ENCODE measurements around the gene LANCL1. TPM values are rescaled to one million over a fixed set of nuclear protein-coding genes. Genes with fewer than 3 reads are reported as not detected.

LANCL1 gene
- polyA plus RNA-seq, 1 of the 3 experiments (the other 2 are of a cell fraction), result 34.3 TPM

DNA sequence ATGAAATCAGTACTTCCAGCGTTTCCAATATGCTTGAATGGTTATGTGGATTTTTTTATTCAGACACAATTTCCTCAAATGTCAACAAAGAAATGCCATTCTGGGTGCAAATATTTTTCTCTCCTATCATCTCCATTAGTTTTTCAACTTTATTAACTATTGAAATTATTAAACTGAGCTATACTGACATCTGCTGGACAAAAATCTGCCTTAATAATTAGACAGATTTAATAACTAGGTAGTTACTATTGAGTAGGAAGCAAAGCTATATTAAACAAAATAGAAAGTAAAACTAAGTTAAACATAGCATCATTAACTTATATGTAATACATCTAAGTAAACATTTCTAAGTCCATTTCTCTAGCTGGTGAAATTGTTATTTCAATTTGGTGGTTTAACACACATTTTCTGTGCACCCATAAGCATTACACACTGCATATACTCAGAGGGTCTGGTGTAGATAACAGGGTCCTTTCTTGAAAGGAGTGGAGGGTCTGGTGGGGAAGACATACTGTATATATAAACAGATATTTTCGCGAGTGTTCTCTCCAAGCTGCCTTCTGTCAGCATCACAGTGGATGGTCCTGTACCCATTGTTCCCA, 77.0 kb downstream of the LANCL1 start:
- Histone ChIP-seq H4K20me1 (ENCODE audit: insufficient read depth) (no peaks in the 10 kb centered on the region), H3F3A (replicated peaks; ENCODE audit: insufficient read depth) (no peaks in the 10 kb centered on the region), H3K9ac (no peak overlapping the region), H3K9me3 (no peaks in the 10 kb centered on the region), H2AFZ (ENCODE audit: low read depth) (no peak overlapping the region), H3K27ac (ENCODE audit: low read depth in 2 of 2, low read length in 1 of 2) (no peak overlapping the region), H3K4me3 (ENCODE audit: low read depth in 2 of 2, low read length in 1 of 2) (no peak overlapping the region; a peak in 1 of 4 replicates), H3K4me2 (no peak overlapping the region), H3K9me2 (no peaks in the 10 kb centered on the region), H3K4me1 (ENCODE audit: control insufficient read depth in 1 of 2, insufficient read depth in 2 of 2, low read depth in 1 of 2, low read length in 1 of 2) (no peaks in the 10 kb centered on the region), H3K36me3 (replicated peaks in 1 of 2; ENCODE audit: control insufficient read depth in 1 of 2, insufficient read depth in 2 of 2, low read length in 1 of 2) (no peaks in the 10 kb centered on the region), H3K79me2 (ENCODE audit: insufficient read depth) (no peaks in the 10 kb centered on the region), H3K27me3 (ENCODE audit: insufficient read depth) (no peaks in the 10 kb centered on the region)
- POLR2A ChIA-PET, result no interaction called here
- CTCF ChIA-PET, result interaction anchor here (0.6 to 2.4 kb wide), 24 partner anchors 8 to 175 kb away, joined by 3 to 20 read pairs (median 4); partner anchors contain the start of gene ACADL
- no peak for DNase-seq
- TF ChIP-seq RAD21 (IDR thresholded peaks at IDR 0.05; ENCODE audit: low read length) (peak; percentile 35), GABPA (IDR thresholded peaks at IDR 0.05; ENCODE audit: low read depth) (no peak), SMC3 (IDR thresholded peaks at IDR 0.05; ENCODE audit: low read depth, low read length) (peak; percentile 29; the same call in 1 of the 2 replicates), NFIC (IDR thresholded peaks at IDR 0.05; ENCODE audit: borderline replicate concordance) (no peak)
- TF ChIP-seq, protein P1, sequence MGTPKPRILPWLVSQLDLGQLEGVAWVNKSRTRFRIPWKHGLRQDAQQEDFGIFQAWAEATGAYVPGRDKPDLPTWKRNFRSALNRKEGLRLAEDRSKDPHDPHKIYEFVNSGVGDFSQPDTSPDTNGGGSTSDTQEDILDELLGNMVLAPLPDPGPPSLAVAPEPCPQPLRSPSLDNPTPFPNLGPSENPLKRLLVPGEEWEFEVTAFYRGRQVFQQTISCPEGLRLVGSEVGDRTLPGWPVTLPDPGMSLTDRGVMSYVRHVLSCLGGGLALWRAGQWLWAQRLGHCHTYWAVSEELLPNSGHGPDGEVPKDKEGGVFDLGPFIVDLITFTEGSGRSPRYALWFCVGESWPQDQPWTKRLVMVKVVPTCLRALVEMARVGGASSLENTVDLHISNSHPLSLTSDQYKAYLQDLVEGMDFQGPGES (IDR thresholded peaks at IDR 0.05; ENCODE audit: low read depth, low read length), result no peak
- TF ChIP-seq, protein P2, sequence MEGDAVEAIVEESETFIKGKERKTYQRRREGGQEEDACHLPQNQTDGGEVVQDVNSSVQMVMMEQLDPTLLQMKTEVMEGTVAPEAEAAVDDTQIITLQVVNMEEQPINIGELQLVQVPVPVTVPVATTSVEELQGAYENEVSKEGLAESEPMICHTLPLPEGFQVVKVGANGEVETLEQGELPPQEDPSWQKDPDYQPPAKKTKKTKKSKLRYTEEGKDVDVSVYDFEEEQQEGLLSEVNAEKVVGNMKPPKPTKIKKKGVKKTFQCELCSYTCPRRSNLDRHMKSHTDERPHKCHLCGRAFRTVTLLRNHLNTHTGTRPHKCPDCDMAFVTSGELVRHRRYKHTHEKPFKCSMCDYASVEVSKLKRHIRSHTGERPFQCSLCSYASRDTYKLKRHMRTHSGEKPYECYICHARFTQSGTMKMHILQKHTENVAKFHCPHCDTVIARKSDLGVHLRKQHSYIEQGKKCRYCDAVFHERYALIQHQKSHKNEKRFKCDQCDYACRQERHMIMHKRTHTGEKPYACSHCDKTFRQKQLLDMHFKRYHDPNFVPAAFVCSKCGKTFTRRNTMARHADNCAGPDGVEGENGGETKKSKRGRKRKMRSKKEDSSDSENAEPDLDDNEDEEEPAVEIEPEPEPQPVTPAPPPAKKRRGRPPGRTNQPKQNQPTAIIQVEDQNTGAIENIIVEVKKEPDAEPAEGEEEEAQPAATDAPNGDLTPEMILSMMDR (IDR thresholded peaks at IDR 0.05), result peak; percentile 76
- WGBS (ENCODE audit: low lambda C conversion rate), result 16% methylated on average over 3 of the region's 3 CpGs

DNA sequence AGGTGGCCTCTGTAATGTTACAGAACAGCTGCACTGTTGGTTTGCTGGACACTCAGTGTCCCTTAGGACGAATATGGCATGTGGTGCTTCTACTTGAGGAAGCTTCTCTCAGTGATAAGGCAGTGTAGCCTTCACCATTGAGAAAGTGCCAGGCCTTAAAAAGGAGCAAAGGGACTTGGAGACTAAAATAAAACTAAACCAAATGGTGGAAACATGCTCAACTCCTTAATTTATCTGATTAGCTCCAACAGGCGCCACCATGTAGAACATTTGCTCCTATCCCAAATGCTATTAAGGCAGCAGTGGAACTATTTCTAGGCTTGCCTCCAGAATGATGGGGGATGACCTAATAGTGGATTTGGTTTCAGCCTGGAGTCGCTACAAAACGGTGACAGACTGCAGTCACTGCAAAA, 84.1 kb downstream of the LANCL1 start:
- no peaks in the 10 kb centered on the region for H4K20me1 ChIP-seq (ENCODE audit: insufficient read depth)
- TF ChIP-seq EP300 (IDR thresholded peaks at IDR 0.05; ENCODE audit: borderline replicate concordance in 1 of 2, low read depth in 1 of 2, low read length in 1 of 2) (no peak), JUND (IDR thresholded peaks at IDR 0.05) (no peak), GABPA (IDR thresholded peaks at IDR 0.05; ENCODE audit: low read depth) (no peak), MEF2A (IDR thresholded peaks at IDR 0.05; ENCODE audit: borderline replicate concordance, low read depth) (no peak), NRF1 (IDR thresholded peaks at IDR 0.05; ENCODE audit: low read depth, low read length) (no peak), EZH2phosphoT487 (IDR thresholded peaks at IDR 0.05; ENCODE audit: borderline replicate concordance, low read depth) (no peak), MXI1 (IDR thresholded peaks at IDR 0.05; ENCODE audit: low read depth, low read length) (no peak), NFIC (IDR thresholded peaks at IDR 0.05; ENCODE audit: borderline replicate concordance) (no peak), FOXM1 (IDR thresholded peaks at IDR 0.05; ENCODE audit: low read depth) (no peak)
- TF ChIP-seq, protein P3, sequence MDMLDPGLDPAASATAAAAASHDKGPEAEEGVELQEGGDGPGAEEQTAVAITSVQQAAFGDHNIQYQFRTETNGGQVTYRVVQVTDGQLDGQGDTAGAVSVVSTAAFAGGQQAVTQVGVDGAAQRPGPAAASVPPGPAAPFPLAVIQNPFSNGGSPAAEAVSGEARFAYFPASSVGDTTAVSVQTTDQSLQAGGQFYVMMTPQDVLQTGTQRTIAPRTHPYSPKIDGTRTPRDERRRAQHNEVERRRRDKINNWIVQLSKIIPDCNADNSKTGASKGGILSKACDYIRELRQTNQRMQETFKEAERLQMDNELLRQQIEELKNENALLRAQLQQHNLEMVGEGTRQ (IDR thresholded peaks at IDR 0.05; ENCODE audit: borderline replicate concordance, low read depth, low read length), result no peak
- TF ChIP-seq, protein P4, sequence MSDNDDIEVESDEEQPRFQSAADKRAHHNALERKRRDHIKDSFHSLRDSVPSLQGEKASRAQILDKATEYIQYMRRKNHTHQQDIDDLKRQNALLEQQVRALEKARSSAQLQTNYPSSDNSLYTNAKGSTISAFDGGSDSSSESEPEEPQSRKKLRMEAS (IDR thresholded peaks at IDR 0.05; ENCODE audit: low read depth), result no peak
- TF ChIP-seq, protein P5, sequence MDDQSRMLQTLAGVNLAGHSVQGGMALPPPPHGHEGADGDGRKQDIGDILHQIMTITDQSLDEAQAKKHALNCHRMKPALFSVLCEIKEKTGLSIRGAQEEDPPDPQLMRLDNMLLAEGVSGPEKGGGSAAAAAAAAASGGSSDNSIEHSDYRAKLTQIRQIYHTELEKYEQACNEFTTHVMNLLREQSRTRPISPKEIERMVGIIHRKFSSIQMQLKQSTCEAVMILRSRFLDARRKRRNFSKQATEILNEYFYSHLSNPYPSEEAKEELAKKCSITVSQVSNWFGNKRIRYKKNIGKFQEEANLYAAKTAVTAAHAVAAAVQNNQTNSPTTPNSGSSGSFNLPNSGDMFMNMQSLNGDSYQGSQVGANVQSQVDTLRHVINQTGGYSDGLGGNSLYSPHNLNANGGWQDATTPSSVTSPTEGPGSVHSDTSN (IDR thresholded peaks at IDR 0.05), result no peak
- no peaks in the 10 kb centered on the region for H3K27me3 ChIP-seq (ENCODE audit: insufficient read depth)
- H3K79me2 ChIP-seq (ENCODE audit: insufficient read depth), result no peaks in the 10 kb centered on the region
- no peaks in the 10 kb centered on the region for H3K36me3 ChIP-seq (replicated peaks in 1 of 2; ENCODE audit: control insufficient read depth in 1 of 2, insufficient read depth in 2 of 2, low read length in 1 of 2)
- H3K9ac ChIP-seq, result no peak overlapping the region
- no peaks in the 10 kb centered on the region for H3F3A ChIP-seq (replicated peaks; ENCODE audit: insufficient read depth)
- DNase-seq, result no peak
- no peaks in the 10 kb centered on the region for H3K9me2 ChIP-seq
- no peak overlapping the region for H2AFZ ChIP-seq (ENCODE audit: low read depth)
- POLR2A ChIA-PET, result no interaction called here
- H3K27ac ChIP-seq (ENCODE audit: low read depth in 2 of 2, low read length in 1 of 2), result no peak overlapping the region
- no peaks in the 10 kb centered on the region for H3K9me3 ChIP-seq
- H3K4me3 ChIP-seq (ENCODE audit: low read depth in 2 of 2, low read length in 1 of 2), result no peak overlapping the region
- H3K4me2 ChIP-seq, result no peak overlapping the region
- CTCF ChIA-PET, result interaction anchor here (0.6 to 1.8 kb wide), 2 partner anchors 9 to 60 kb away, joined by 5 to 7 read pairs; no protein-coding TSS in a partner anchor
- 21% methylated on average over 4 of the region's 4 CpGs for WGBS (ENCODE audit: low lambda C conversion rate)
- no peaks in the 10 kb centered on the region for H3K4me1 ChIP-seq (ENCODE audit: control insufficient read depth in 1 of 2, insufficient read depth in 2 of 2, low read depth in 1 of 2, low read length in 1 of 2)

All from SK-N-SH (cell line).